ENCODE data around the gene NRG2.

Gene NRG2

DNA sequence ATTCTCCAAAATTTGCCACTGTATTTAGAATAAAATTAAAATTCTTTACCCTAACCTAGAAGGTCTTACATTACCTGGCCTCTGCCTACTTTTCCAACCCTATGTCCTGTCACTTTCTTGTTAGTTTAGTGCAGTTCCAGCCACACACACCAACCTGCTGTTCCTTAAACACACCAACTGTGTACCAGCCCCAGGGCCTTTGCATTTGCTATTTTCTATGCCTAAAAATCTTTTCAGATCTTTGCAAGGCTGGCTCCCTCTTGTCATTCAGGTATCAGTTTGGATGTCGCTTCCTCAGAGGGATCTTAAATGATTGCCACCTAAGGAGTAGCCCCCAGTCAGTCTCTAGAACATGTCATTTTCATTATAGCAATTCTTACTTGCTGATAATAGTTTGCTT lies 17.7 kb upstream of the NRG2 start:
- Histone ChIP-seq H3K4me2 (ENCODE audit: low read length) (no peak overlapping the region), H3K4me3 (ENCODE audit: low read depth, low read length) (no peak overlapping the region), H2AFZ (no peak overlapping the region), H3K9me3 (ENCODE audit: control insufficient read depth, low read length) (no peaks in the 10 kb centered on the region), H3K27ac (no peak overlapping the region), H3K27me3 (ENCODE audit: control insufficient read depth, insufficient read depth, low read length) (no peaks in the 10 kb centered on the region), H3K4me1 (no peaks in the 10 kb centered on the region), H3K79me2 (no peaks in the 10 kb centered on the region), H3K9ac (no peak overlapping the region), H3K36me3 (ENCODE audit: control insufficient read depth, insufficient read depth, low read length) (no peaks in the 10 kb centered on the region)
- TF ChIP-seq, protein P1, sequence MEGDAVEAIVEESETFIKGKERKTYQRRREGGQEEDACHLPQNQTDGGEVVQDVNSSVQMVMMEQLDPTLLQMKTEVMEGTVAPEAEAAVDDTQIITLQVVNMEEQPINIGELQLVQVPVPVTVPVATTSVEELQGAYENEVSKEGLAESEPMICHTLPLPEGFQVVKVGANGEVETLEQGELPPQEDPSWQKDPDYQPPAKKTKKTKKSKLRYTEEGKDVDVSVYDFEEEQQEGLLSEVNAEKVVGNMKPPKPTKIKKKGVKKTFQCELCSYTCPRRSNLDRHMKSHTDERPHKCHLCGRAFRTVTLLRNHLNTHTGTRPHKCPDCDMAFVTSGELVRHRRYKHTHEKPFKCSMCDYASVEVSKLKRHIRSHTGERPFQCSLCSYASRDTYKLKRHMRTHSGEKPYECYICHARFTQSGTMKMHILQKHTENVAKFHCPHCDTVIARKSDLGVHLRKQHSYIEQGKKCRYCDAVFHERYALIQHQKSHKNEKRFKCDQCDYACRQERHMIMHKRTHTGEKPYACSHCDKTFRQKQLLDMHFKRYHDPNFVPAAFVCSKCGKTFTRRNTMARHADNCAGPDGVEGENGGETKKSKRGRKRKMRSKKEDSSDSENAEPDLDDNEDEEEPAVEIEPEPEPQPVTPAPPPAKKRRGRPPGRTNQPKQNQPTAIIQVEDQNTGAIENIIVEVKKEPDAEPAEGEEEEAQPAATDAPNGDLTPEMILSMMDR (IDR thresholded peaks at IDR 0.05): no peak

DNA sequence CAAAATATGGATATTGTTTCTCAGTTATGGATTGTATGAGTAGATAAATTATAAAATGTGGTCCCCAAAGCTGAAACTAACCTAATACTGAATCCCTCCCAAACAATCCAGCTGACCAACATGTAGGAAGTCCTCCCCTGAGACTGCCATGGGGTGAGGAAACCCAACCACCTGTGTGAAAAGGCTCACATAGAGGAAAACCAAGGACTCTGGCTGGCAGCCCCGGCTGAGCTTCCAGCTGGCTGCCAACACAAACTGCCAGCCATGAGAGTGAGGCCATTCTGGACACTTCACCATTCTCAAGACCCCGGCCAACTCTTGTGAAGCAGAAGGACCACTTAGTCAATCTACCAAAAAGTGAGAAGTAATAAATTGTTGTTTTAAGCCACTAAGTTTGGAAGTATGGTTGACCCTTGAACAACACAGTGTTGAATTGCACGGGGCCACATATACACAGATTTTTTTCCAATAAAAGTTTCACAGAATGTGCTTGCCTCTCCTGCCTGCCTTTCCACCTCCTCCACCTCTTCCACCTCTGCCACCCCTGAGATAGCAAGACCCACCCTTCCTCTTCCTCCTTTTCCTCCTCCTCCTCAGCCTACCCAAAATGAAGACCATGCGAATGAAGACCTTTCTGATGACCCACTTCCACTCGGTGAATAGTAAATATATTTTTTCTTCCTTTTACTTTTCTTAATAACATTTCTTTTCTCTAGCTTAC lies 15.3 kb upstream of the NRG2 start:
- no peaks in the 10 kb centered on the region for H3K36me3 ChIP-seq (ENCODE audit: control insufficient read depth, insufficient read depth, low read length)
- H3K27me3 ChIP-seq (ENCODE audit: control insufficient read depth, insufficient read depth, low read length): no peaks in the 10 kb centered on the region
- H3K27ac ChIP-seq: no peak overlapping the region
- no peaks in the 10 kb centered on the region for H3K79me2 ChIP-seq
- H3K4me1 ChIP-seq: no peaks in the 10 kb centered on the region
- TF ChIP-seq, protein P1 (IDR thresholded peaks at IDR 0.05): no peak
- H3K4me2 ChIP-seq (ENCODE audit: low read length): no peak overlapping the region
- H3K4me3 ChIP-seq (ENCODE audit: low read depth, low read length): no peak overlapping the region
- H3K9ac ChIP-seq: no peak overlapping the region
- no peak overlapping the region for H2AFZ ChIP-seq
- H3K9me3 ChIP-seq (ENCODE audit: control insufficient read depth, low read length): no peaks in the 10 kb centered on the region

DNA sequence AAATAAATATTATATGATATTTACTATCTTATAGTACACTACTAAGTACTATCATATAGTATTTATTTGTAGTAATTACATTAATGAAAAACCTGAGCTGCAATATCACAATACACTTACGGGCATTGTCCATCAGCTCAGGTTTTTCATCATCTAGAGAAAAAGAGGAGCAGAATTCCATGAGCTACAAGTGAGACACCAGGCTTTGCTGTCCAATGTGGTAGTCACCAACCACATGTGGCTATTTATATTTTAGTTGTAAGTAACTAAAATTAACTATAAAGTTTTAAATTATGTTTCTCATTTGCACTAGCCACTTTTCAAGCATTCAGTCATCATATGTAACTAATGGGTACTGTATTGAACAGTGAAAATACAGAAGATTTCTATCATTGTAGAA lies 13.8 kb upstream of the NRG2 start:
- no peaks in the 10 kb centered on the region for H3K4me1 ChIP-seq
- H3K27ac ChIP-seq: no peak overlapping the region
- no peak overlapping the region for H3K4me2 ChIP-seq (ENCODE audit: low read length)
- no peaks in the 10 kb centered on the region for H3K9me3 ChIP-seq (ENCODE audit: control insufficient read depth, low read length)
- TF ChIP-seq, protein P1 (IDR thresholded peaks at IDR 0.05): no peak
- no peaks in the 10 kb centered on the region for H3K27me3 ChIP-seq (ENCODE audit: control insufficient read depth, insufficient read depth, low read length)
- H3K9ac ChIP-seq: no peak overlapping the region
- H3K4me3 ChIP-seq (ENCODE audit: low read depth, low read length): no peak overlapping the region
- H3K36me3 ChIP-seq (ENCODE audit: control insufficient read depth, insufficient read depth, low read length): no peaks in the 10 kb centered on the region
- H2AFZ ChIP-seq: no peak overlapping the region
- no peaks in the 10 kb centered on the region for H3K79me2 ChIP-seq

DNA sequence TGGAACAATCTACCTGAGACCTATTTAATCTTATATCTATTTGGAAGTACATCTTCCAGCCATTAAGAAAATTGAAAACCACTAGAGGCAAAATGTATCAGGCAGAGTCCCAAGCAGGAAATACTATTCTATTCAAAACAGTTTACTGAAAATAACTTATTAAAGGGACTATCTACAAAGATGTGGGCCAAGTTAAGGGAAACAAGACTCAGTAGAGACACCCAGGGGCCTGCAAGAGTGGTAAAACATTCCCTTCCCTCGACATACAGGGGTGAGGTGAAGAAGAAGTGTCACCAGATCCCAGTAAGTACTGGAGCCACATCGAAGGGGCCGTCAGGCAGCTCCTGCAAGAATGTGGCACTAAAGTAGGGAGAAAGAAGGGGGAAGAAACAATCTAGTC lies 12.1 kb upstream of the NRG2 start:
- no peak overlapping the region for H3K9ac ChIP-seq
- TF ChIP-seq, protein P1 (IDR thresholded peaks at IDR 0.05): no peak
- H3K79me2 ChIP-seq: no peaks in the 10 kb centered on the region
- H3K27ac ChIP-seq: no peak overlapping the region
- peak overlapping the region; percentile 50 for H2AFZ ChIP-seq
- H3K4me1 ChIP-seq: no peaks in the 10 kb centered on the region
- no peak overlapping the region for H3K4me3 ChIP-seq (ENCODE audit: low read depth, low read length)
- H3K27me3 ChIP-seq (ENCODE audit: control insufficient read depth, insufficient read depth, low read length): no peaks in the 10 kb centered on the region
- H3K4me2 ChIP-seq (ENCODE audit: low read length): no peak overlapping the region
- H3K36me3 ChIP-seq (ENCODE audit: control insufficient read depth, insufficient read depth, low read length): no peaks in the 10 kb centered on the region
- no peaks in the 10 kb centered on the region for H3K9me3 ChIP-seq (ENCODE audit: control insufficient read depth, low read length)

DNA sequence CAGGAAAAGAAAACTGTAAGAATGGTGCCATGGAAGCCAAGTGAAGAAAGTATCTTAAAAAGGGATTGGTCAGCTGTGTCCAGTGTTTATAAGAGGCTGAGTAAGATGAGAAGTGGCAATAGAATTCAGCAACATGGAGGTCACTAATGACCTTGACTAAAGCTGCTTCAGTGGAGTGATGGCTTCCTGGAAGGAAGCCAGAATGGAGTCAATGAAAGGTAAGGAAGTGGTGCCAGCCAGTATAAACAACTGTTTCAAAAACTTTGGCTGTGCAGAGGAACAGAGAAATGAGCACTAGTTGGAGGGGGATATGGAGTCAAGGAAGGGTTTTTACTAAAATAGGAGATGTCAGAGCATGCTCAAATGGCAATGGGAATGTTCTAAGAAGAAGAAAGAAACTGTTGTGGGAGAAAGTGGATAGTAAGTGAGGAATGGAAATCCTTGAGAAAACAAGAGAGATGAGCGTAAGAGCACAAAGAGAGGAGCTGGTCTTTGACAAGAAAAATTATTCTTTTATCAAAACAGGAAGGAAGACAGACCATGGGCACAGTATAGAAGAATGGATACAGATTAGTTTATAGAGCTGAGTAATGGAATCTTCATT lies 11.1 kb upstream of the NRG2 start:
- TF ChIP-seq, protein P1 (IDR thresholded peaks at IDR 0.05): no peak
- Histone ChIP-seq H3K4me1 (no peaks in the 10 kb centered on the region), H3K9ac (no peak overlapping the region), H3K27ac (no peak overlapping the region), H3K4me3 (ENCODE audit: low read depth, low read length) (no peak overlapping the region), H3K79me2 (no peaks in the 10 kb centered on the region), H2AFZ (peak overlapping the region; percentile 10), H3K27me3 (ENCODE audit: control insufficient read depth, insufficient read depth, low read length) (no peaks in the 10 kb centered on the region), H3K9me3 (ENCODE audit: control insufficient read depth, low read length) (no peaks in the 10 kb centered on the region), H3K36me3 (ENCODE audit: control insufficient read depth, insufficient read depth, low read length) (no peaks in the 10 kb centered on the region), H3K4me2 (ENCODE audit: low read length) (no peak overlapping the region)

Data from parathyroid adenoma (tissue), 2 donors.